A172 (cell line): Measurements from ENCODE around the gene FBP2. TPM values are rescaled to one million over a fixed set of nuclear protein-coding genes. Genes with fewer than 3 reads are reported as not detected.

Experiments used
- total RNA-seq: library from RNA; depleted of rRNA; stranded (reverse); fragments of >200 nt; shearing (Covaris generic); gene quantifications from 2 replicates; pipeline ENCODE4 v1.2.3, GENCODE V29; 2014; rRNA removed

Gene FBP2
- total RNA-seq, 1 experiment from 2014 or later = not detected

Other genes with a start within 250 kb of the FBP2 start
- gene PCAT7, start 38.7 kb downstream of the FBP2 start, total RNA-seq = 2.0 and 2.2 TPM in 2 replicates
- gene FBP1, start 45.7 kb upstream of the FBP2 start, total RNA-seq = 0.12 TPM in 1 of 2 replicates, not detected in the other
- gene AOPEP, start 132.9 kb upstream of the FBP2 start, total RNA-seq = 31.0 and 41.0 TPM in 2 replicates